ENCODE measurements around the gene SLC35B2.

DNA sequence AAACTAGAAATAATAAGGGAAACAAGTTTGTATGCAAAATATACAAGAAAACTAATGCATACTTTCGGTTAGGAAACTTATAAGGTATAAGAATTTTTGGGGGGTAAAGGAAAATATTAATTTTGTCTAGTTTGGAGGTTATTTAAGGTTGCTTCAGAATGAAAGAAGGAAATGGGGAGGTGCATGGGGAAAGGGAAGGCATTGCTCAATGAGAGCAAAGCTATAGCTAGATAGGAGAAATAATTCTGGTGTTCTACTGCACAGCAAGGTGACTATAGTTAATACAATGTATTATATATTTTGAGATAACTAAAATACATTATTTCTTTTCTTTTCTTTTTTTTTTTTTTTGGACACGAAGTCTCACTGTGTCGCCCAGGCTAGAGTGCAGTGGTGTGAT is 46.0 kb downstream of the SLC35B2 start:
- TF ChIP-seq, protein P1, sequence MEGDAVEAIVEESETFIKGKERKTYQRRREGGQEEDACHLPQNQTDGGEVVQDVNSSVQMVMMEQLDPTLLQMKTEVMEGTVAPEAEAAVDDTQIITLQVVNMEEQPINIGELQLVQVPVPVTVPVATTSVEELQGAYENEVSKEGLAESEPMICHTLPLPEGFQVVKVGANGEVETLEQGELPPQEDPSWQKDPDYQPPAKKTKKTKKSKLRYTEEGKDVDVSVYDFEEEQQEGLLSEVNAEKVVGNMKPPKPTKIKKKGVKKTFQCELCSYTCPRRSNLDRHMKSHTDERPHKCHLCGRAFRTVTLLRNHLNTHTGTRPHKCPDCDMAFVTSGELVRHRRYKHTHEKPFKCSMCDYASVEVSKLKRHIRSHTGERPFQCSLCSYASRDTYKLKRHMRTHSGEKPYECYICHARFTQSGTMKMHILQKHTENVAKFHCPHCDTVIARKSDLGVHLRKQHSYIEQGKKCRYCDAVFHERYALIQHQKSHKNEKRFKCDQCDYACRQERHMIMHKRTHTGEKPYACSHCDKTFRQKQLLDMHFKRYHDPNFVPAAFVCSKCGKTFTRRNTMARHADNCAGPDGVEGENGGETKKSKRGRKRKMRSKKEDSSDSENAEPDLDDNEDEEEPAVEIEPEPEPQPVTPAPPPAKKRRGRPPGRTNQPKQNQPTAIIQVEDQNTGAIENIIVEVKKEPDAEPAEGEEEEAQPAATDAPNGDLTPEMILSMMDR (conservative IDR thresholded peaks at IDR 0.05; ENCODE audit: low read depth in 2 of 2) = no peak
- TF ChIP-seq, protein P2, sequence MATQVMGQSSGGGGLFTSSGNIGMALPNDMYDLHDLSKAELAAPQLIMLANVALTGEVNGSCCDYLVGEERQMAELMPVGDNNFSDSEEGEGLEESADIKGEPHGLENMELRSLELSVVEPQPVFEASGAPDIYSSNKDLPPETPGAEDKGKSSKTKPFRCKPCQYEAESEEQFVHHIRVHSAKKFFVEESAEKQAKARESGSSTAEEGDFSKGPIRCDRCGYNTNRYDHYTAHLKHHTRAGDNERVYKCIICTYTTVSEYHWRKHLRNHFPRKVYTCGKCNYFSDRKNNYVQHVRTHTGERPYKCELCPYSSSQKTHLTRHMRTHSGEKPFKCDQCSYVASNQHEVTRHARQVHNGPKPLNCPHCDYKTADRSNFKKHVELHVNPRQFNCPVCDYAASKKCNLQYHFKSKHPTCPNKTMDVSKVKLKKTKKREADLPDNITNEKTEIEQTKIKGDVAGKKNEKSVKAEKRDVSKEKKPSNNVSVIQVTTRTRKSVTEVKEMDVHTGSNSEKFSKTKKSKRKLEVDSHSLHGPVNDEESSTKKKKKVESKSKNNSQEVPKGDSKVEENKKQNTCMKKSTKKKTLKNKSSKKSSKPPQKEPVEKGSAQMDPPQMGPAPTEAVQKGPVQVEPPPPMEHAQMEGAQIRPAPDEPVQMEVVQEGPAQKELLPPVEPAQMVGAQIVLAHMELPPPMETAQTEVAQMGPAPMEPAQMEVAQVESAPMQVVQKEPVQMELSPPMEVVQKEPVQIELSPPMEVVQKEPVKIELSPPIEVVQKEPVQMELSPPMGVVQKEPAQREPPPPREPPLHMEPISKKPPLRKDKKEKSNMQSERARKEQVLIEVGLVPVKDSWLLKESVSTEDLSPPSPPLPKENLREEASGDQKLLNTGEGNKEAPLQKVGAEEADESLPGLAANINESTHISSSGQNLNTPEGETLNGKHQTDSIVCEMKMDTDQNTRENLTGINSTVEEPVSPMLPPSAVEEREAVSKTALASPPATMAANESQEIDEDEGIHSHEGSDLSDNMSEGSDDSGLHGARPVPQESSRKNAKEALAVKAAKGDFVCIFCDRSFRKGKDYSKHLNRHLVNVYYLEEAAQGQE (IDR thresholded peaks at IDR 0.05; ENCODE audit: unreplicated experiment) = no peak
- TF ChIP-seq POLR2AphosphoS5 (IDR thresholded peaks at IDR 0.05; ENCODE audit: low read depth) = no peak
- no peak for TF ChIP-seq ZNF331 (CRISPR knock-in tag; IDR thresholded peaks at IDR 0.05; ENCODE audit: low read depth)
- TF ChIP-seq NANOG (IDR thresholded peaks at IDR 0.05; ENCODE audit: borderline replicate concordance) = no peak
- no peak for TF ChIP-seq CREB1 (CRISPR knock-in tag; IDR thresholded peaks at IDR 0.05; ENCODE audit: low read depth)
- no peak for TF ChIP-seq EZH2 (IDR thresholded peaks at IDR 0.05; ENCODE audit: low read depth, unreplicated experiment)
- no peak for TF ChIP-seq JUNB (IDR thresholded peaks at IDR 0.05; ENCODE audit: unreplicated experiment)
- no peak for TF ChIP-seq EZH2phosphoT487 (IDR thresholded peaks at IDR 0.05; ENCODE audit: unreplicated experiment)
- TF ChIP-seq ZNF114 (CRISPR knock-in tag; IDR thresholded peaks at IDR 0.05) = no peak

Measured in GM23338 (cell line).